Immature natural killer cell (primary cell): ENCODE measurements around the gene DGKH. TPM values are rescaled to one million over a fixed set of nuclear protein-coding genes. Genes with fewer than 3 reads are reported as not detected.
A peak's percentile ranks its signal among the peaks of the same experiment; 100 is the strongest.
"Not testable (repeated sequence)": the region's sequence is repeated elsewhere in the genome, so short reads cannot be mapped to it uniquely, and the experiment has no call there.

Source experiments
- DNase-seq, 3 donors: peaks; one replicate each; pipeline ENCODE4 v3.0.0; 2022; ENCODE audit warnings: mixed read lengths in 1 of 3
- H3K27ac Mint-ChIP-seq, 6 donors: one replicate each; pipeline ENCODE4 v1.8.0; 2020; ENCODE audit warnings: mixed read lengths in 6 of 6, mild to moderate bottlenecking in 5 of 6, inconsistent platforms in 4 of 6, moderate library complexity in 3 of 6
- H3K27me3 Mint-ChIP-seq, 3 donors: one replicate each; pipeline ENCODE4 v1.8.0; 2020 to 2021; ENCODE audit warnings: low read depth in 3 of 3, mild to moderate bottlenecking in 3 of 3, mixed read lengths in 3 of 3, moderate library complexity in 3 of 3, inconsistent platforms in 1 of 3
- H3K36me3 Mint-ChIP-seq, 3 donors: one replicate each; pipeline ENCODE4 v1.8.0; 2020; ENCODE audit warnings: mixed read lengths in 3 of 3, inconsistent platforms in 2 of 3, mild to moderate bottlenecking in 2 of 3
- H3K4me1 Mint-ChIP-seq, 2 donors: one replicate each; pipeline ENCODE4 v1.8.0; 2020; ENCODE audit warnings: inconsistent platforms in 2 of 2, mild to moderate bottlenecking in 2 of 2, mixed read lengths in 2 of 2, moderate library complexity in 1 of 2
- H3K4me3 Mint-ChIP-seq, 5 donors: one replicate each; pipeline ENCODE4 v1.8.0; 2020; ENCODE audit warnings: mild to moderate bottlenecking in 5 of 5, mixed read lengths in 5 of 5, inconsistent platforms in 3 of 5, moderate library complexity in 3 of 5
- H3K9me3 Mint-ChIP-seq, 6 donors: one replicate each; pipeline ENCODE4 v1.8.0; 2020; ENCODE audit warnings: mild to moderate bottlenecking in 6 of 6, mixed read lengths in 6 of 6, inconsistent platforms in 4 of 6, moderate library complexity in 3 of 6
- polyA plus RNA-seq, 3 donors: library from polyadenylated mRNA; unstranded; fragments of 300-500 nt; fragmentation: Illumina TruSeq; gene quantifications; one replicate each; pipeline ENCODE4 v1.2.3, GENCODE V29; 2021

Gene DGKH
- polyA plus RNA-seq, 3 donors from 2014 or later = 0.03 to 1.1 TPM; not detected in 1

GRCh38 chr13:42116225-42116624, 67.8 kb downstream of the DGKH start:
- Mint-ChIP-seq H3K4me1 (no peaks in the 10 kb centered on the region), H3K27ac (no peak overlapping the region), H3K27me3 (peaks cover 0 to 4% (median 2%) of the 10 kb centered on the region in 3 donors), H3K9me3 (no peaks in the 10 kb centered on the region), H3K36me3 (no peaks in the 10 kb centered on the region), H3K4me3 (no peak overlapping the region)
- DNase-seq = no peak

- Mint-ChIP-seq H3K4me3 (no peak overlapping the region), H3K4me1 (no peaks in the 10 kb centered on the region), H3K36me3 (no peaks in the 10 kb centered on the region), H3K27ac (no peak overlapping the region), H3K9me3 (no peaks in the 10 kb centered on the region), H3K27me3 (peaks cover 0 to 4% (median 2%) of the 10 kb centered on the region in 3 donors)
- DNase-seq = no peak
These were observed 70.6 kb downstream of the DGKH start for GRCh38 chr13:42119041-42119440.

GRCh38 chr13:42119875-42120274, 71.4 kb downstream of the DGKH start:
- Mint-ChIP-seq H3K4me1 (no peaks in the 10 kb centered on the region), H3K27ac (no peak overlapping the region), H3K4me3 (no peak overlapping the region), H3K36me3 (no peaks in the 10 kb centered on the region), H3K27me3 (peaks cover 0 to 4% (median 4%) of the 10 kb centered on the region in 3 donors), H3K9me3 (no peaks in the 10 kb centered on the region)
- DNase-seq = no peak

GRCh38 chr13:42123600-42123999, 75.2 kb downstream of the DGKH start:
- no peak overlapping the region for H3K27ac Mint-ChIP-seq
- no peaks in the 10 kb centered on the region for H3K36me3 Mint-ChIP-seq
- no peaks in the 10 kb centered on the region for H3K9me3 Mint-ChIP-seq
- H3K27me3 Mint-ChIP-seq = peaks cover 0 to 2% (median 2%) of the 10 kb centered on the region in 3 donors
- H3K4me3 Mint-ChIP-seq = no peak overlapping the region
- no peak for DNase-seq
- no peaks in the 10 kb centered on the region for H3K4me1 Mint-ChIP-seq

GRCh38 chr13:42125046-42125445, 76.6 kb downstream of the DGKH start:
- Mint-ChIP-seq H3K27me3 (peaks cover 0 to 2% (median 2%) of the 10 kb centered on the region in 3 donors), H3K27ac (no peak overlapping the region), H3K9me3 (no peaks in the 10 kb centered on the region), H3K4me3 (no peak overlapping the region), H3K4me1 (no peaks in the 10 kb centered on the region), H3K36me3 (no peaks in the 10 kb centered on the region)
- no peak for DNase-seq

- peaks cover 0 to 2% (median 2%) of the 10 kb centered on the region in 3 donors for H3K27me3 Mint-ChIP-seq
- no peaks in the 10 kb centered on the region for H3K36me3 Mint-ChIP-seq
- H3K4me1 Mint-ChIP-seq = no peaks in the 10 kb centered on the region
- H3K27ac Mint-ChIP-seq = no peak overlapping the region
- H3K4me3 Mint-ChIP-seq = no peak overlapping the region
- H3K9me3 Mint-ChIP-seq = no peaks in the 10 kb centered on the region
- no peak for DNase-seq
These were observed 78.6 kb downstream of the DGKH start for GRCh38 chr13:42127047-42127446.

GRCh38 chr13:42129033-42129432, 80.6 kb downstream of the DGKH start:
- no peaks in the 10 kb centered on the region for H3K9me3 Mint-ChIP-seq
- DNase-seq = no peak
- H3K27ac Mint-ChIP-seq = no peak overlapping the region
- peaks cover 0 to 2% (median 2%) of the 10 kb centered on the region in 3 donors for H3K27me3 Mint-ChIP-seq
- no peak overlapping the region for H3K4me3 Mint-ChIP-seq
- H3K36me3 Mint-ChIP-seq = no peaks in the 10 kb centered on the region
- no peaks in the 10 kb centered on the region for H3K4me1 Mint-ChIP-seq

- DNase-seq = no peak
- H3K4me3 Mint-ChIP-seq = no peak overlapping the region
- no peak overlapping the region for H3K27ac Mint-ChIP-seq
- H3K36me3 Mint-ChIP-seq = peaks cover 0 to 3% (median 0%) of the 10 kb centered on the region in 3 donors
- peaks cover 0 to 2% (median 2%) of the 10 kb centered on the region in 3 donors for H3K27me3 Mint-ChIP-seq
- no peaks in the 10 kb centered on the region for H3K4me1 Mint-ChIP-seq
- H3K9me3 Mint-ChIP-seq = no peaks in the 10 kb centered on the region
These were observed 88.1 kb downstream of the DGKH start for GRCh38 chr13:42136518-42136917.

- peaks cover 0 to 2% (median 2%) of the 10 kb centered on the region in 3 donors for H3K27me3 Mint-ChIP-seq
- DNase-seq = no peak
- no peaks in the 10 kb centered on the region for H3K9me3 Mint-ChIP-seq
- H3K36me3 Mint-ChIP-seq = peaks cover 0 to 3% (median 0%) of the 10 kb centered on the region in 3 donors
- H3K4me1 Mint-ChIP-seq = no peaks in the 10 kb centered on the region
- no peak overlapping the region for H3K4me3 Mint-ChIP-seq
- no peak overlapping the region for H3K27ac Mint-ChIP-seq
These were observed 89.5 kb downstream of the DGKH start for GRCh38 chr13:42137856-42138537.

GRCh38 chr13:42140494-42140893, 92.0 kb downstream of the DGKH start:
- H3K27me3 Mint-ChIP-seq = peaks cover 0 to 4% (median 2%) of the 10 kb centered on the region in 3 donors
- DNase-seq = peak; percentile 1 to 17 (median 16)
- no peaks in the 10 kb centered on the region for H3K4me1 Mint-ChIP-seq

GRCh38 chr13:42141052-42141451, 92.6 kb downstream of the DGKH start:
- H3K36me3 Mint-ChIP-seq, H3K27me3 Mint-ChIP-seq, H3K4me3 Mint-ChIP-seq, H3K27ac Mint-ChIP-seq, DNase-seq, H3K9me3 Mint-ChIP-seq, H3K4me1 Mint-ChIP-seq: not testable (repeated sequence)

More at GRCh38 chr13:42140494-42140893, 92.0 kb downstream of the DGKH start:
- Mint-ChIP-seq H3K4me3 (no peak overlapping the region), H3K9me3 (peaks cover 0 to 1% (median 0%) of the 10 kb centered on the region in 6 donors), H3K27ac (no peak overlapping the region), H3K36me3 (peaks cover 0 to 3% (median 0%) of the 10 kb centered on the region in 3 donors)

GRCh38 chr13:42146359-42146758, 97.9 kb downstream of the DGKH start:
- DNase-seq = no peak
- Mint-ChIP-seq H3K36me3 (peaks cover 0 to 2% (median 0%) of the 10 kb centered on the region in 3 donors), H3K27me3 (peaks cover 0 to 4% (median 2%) of the 10 kb centered on the region in 3 donors), H3K4me3 (no peak overlapping the region), H3K27ac (no peak overlapping the region), H3K4me1 (no peaks in the 10 kb centered on the region), H3K9me3 (peaks cover 0 to 3% (median 0%) of the 10 kb centered on the region in 6 donors)

- peak overlapping the region in 1 of 6 donors; percentile 20 for H3K27ac Mint-ChIP-seq
- H3K4me3 Mint-ChIP-seq = no peak overlapping the region
- H3K9me3 Mint-ChIP-seq = peaks cover 0 to 3% (median 0%) of the 10 kb centered on the region in 6 donors
- no peak for DNase-seq
- no peaks in the 10 kb centered on the region for H3K36me3 Mint-ChIP-seq
- H3K4me1 Mint-ChIP-seq = no peaks in the 10 kb centered on the region
- peaks cover 0 to 3% (median 0%) of the 10 kb centered on the region in 3 donors for H3K27me3 Mint-ChIP-seq
These were observed 100.1 kb downstream of the DGKH start for GRCh38 chr13:42148538-42148937.

- no peak overlapping the region for H3K4me3 Mint-ChIP-seq
- DNase-seq = no peak
- no peak overlapping the region for H3K27ac Mint-ChIP-seq
- peaks cover 0 to 2% (median 0%) of the 10 kb centered on the region in 6 donors for H3K9me3 Mint-ChIP-seq
- H3K36me3 Mint-ChIP-seq = no peaks in the 10 kb centered on the region
- peaks cover 0 to 1% (median 0%) of the 10 kb centered on the region in 3 donors for H3K27me3 Mint-ChIP-seq
- no peaks in the 10 kb centered on the region for H3K4me1 Mint-ChIP-seq
These were observed 100.7 kb downstream of the DGKH start for GRCh38 chr13:42149136-42149535.

GRCh38 chr13:42151781-42152180, 103.3 kb downstream of the DGKH start:
- Mint-ChIP-seq H3K36me3 (no peaks in the 10 kb centered on the region), H3K27me3 (peaks cover 0 to 5% (median 0%) of the 10 kb centered on the region in 3 donors), H3K4me1 (no peaks in the 10 kb centered on the region), H3K4me3 (no peak overlapping the region), H3K9me3 (peaks cover 0 to 2% (median 0%) of the 10 kb centered on the region in 6 donors), H3K27ac (no peak overlapping the region)
- no peak for DNase-seq
